Thyroid gland (tissue), 4 donors: ENCODE data around the gene PREX1. TPM values are rescaled to one million over a fixed set of nuclear protein-coding genes. Genes with fewer than 3 reads are reported as not detected.

Experiments used
- DNase-seq, 2 donors: peaks; one replicate each; pipeline ENCODE4 v3.0.0-alpha.2; 2019
- H3K27ac ChIP-seq, 3 donors: fragments of 200-600 bp; sonication (generic); 1 replicate in 2 of 3; 2 replicates in 1 of 3; pipeline ENCODE4 v1.5.1; 2016 to 2019; ENCODE audit warnings: mild to moderate bottlenecking in 1 of 3, moderate library complexity in 1 of 3
- H3K27me3 ChIP-seq: fragments of 200-600 bp; sonication (generic); one replicate; pipeline ENCODE4 v1.5.1; 2019
- H3K36me3 ChIP-seq, 2 donors: fragments of 200-600 bp; sonication (generic); one replicate each; pipeline ENCODE4 v1.5.1; 2016 to 2019
- H3K4me1 ChIP-seq, 2 donors: fragments of 200-600 bp; sonication (generic); one replicate each; pipeline ENCODE4 v1.5.1; 2017 to 2019
- H3K4me3 ChIP-seq, 3 donors: fragments of 200-600 bp; sonication (generic); replicated peaks in 1 of 3; 1 replicate in 2 of 3; 2 replicates in 1 of 3; pipeline ENCODE4 v1.5.1; 2016; ENCODE audit warnings: mild to moderate bottlenecking in 1 of 3
- H3K9me3 ChIP-seq: fragments of 200-600 bp; sonication (generic); one replicate; pipeline ENCODE4 v1.5.1; 2017
- CTCF ChIP-seq, 6 experiments: fragments of 200-600 bp in 3 of 6; fragments of 450-650 bp in 3 of 6; sonication (generic) in 3 of 6; IDR thresholded peaks; one replicate each; pipeline ENCODE4 v1.5.1; 2016 to 2019; ENCODE audit warnings: antibody characterized with exemption in 6 of 6, mild to moderate bottlenecking in 2 of 6, inconsistent platforms in 1 of 6, moderate library complexity in 1 of 6
- POLR2A ChIP-seq, 2 donors: fragments of 450-650 bp; IDR thresholded peaks; one replicate each; pipeline ENCODE4 v1.6.1; 2017; ENCODE audit warnings: antibody characterized with exemption in 2 of 2, mild to moderate bottlenecking in 2 of 2, moderate library complexity in 1 of 2
- WGBS, 2 donors: methylation state at CpG; one replicate each; pipeline ENCODE4 v1.1.5; 2017; 5-methylcytosine and 5-hydroxymethylcytosine counted together
- intact Hi-C: fragments of 100-400 bp; cut with DNase I; formaldehyde crosslinking; loops from one replicate; pipeline ENCODE4 v1.15.1; 2023
- total RNA-seq, 4 donors: library from RNA; depleted of rRNA; stranded (reverse); fragments of >200 nt; gene quantifications; one replicate each; pipeline ENCODE4 v1.2.3, GENCODE V29; 2016

PREX1 gene
- total RNA-seq, 4 donors from 2014 or later = 10.2 to 42.7 (median 18.7) TPM

GRCh38 chr20:48818031-48818370 lies 9.8 kb downstream of the PREX1 start:
- intact Hi-C loops = no loop called here
- H3K4me1 ChIP-seq = peaks cover 10 to 25% of the 10 kb centered on the region in 2 donors

DNA sequence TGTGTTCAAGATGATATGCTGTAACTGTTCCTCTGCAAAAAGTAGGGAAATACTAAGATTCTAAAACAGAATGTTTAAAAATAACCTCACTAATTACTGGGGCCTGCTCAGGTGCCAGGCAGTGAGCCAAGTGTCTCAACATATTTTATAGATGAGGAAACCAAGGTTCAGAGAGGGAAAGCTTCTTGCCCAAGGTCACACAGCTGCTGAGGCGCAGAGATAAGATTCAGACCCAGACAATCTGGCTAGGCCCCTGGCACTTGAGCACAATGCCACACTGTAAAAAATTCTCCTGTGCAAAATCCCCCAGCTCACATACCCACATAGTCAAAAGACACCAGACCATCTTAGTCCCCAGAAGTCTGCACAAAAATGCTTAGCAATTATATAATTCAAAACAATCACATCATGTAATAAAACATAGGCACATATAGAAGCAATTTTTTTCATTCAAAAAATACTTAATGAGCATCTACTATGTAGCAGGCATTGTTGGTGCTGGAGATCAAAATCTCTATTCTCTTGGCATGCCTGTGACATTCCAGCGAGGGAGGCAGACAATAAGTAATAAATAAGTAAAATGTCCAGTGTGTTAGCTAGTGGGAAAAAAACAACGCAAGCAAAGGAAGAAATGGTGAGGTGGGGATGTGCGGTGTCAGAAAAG lies 10.3 kb downstream of the PREX1 start:
- Histone ChIP-seq H3K27me3 (no peaks in the 10 kb centered on the region), H3K4me1 (peaks cover 10 to 25% of the 10 kb centered on the region in 2 donors), H3K4me3 (no peak overlapping the region), H3K27ac (no peak overlapping the region), H3K9me3 (no peaks in the 10 kb centered on the region), H3K36me3 (no peaks in the 10 kb centered on the region)
- intact Hi-C loops = no loop called here
- no peak for DNase-seq
- 93% methylated on average over 4 of the region's 4 CpGs for whole genome bisulfite sequencing, 2 donors
- no peak for TF ChIP-seq CTCF (IDR thresholded peaks at IDR 0.05)
- no peak for TF ChIP-seq POLR2A (IDR thresholded peaks at IDR 0.05)

More at GRCh38 chr20:48818031-48818370, 9.8 kb downstream of the PREX1 start:
- Histone ChIP-seq H3K36me3 (no peaks in the 10 kb centered on the region), H3K9me3 (no peaks in the 10 kb centered on the region), H3K27me3 (no peaks in the 10 kb centered on the region), H3K4me3 (no peak overlapping the region), H3K27ac (no peak overlapping the region)
- 92 to 93% methylated on average over 7 of the region's 7 CpGs for WGBS, 2 donors
- TF ChIP-seq POLR2A (IDR thresholded peaks at IDR 0.05) (no peak), CTCF (IDR thresholded peaks at IDR 0.05) (no peak)
- no peak for DNase-seq

- H3K36me3 ChIP-seq = no peaks in the 10 kb centered on the region
- intact Hi-C loops = no loop called here
- TF ChIP-seq CTCF (IDR thresholded peaks at IDR 0.05) = no peak
- no peak for TF ChIP-seq POLR2A (IDR thresholded peaks at IDR 0.05)
- H3K4me3 ChIP-seq = no peak overlapping the region
- H3K9me3 ChIP-seq = no peaks in the 10 kb centered on the region
- DNase-seq = no peak
- H3K27ac ChIP-seq = no peak overlapping the region
- no peaks in the 10 kb centered on the region for H3K27me3 ChIP-seq
- WGBS, 2 donors = 88 to 91% methylated on average over 14 of the region's 14 CpGs
- H3K4me1 ChIP-seq = peaks cover 2 to 15% of the 10 kb centered on the region in 2 donors
These were observed 11.3 kb downstream of the PREX1 start for GRCh38 chr20:48816282-48817205.

DNA sequence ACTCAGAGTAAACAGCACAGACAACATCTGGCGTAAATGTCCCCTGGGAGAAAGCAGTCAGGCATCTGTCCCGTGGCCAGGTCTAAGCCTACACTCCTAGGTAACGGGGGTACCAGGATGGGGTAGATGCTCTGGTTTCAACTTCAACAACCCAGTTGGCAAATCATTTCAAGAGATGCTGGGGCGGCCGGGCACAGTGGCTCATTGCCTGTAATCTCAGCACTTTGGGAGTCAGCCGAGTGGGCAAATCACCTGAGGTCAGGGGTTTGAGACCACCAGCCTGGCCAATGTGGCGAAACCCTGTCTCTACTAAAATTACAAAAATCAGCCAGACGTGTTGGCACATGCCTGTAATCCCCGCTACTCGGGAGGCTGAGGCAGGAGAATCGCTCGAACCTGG lies 12.3 kb downstream of the PREX1 start:
- H3K4me1 ChIP-seq = peaks cover 0 to 5% of the 10 kb centered on the region in 2 donors
- 90 to 99% methylated on average over 12 of the region's 12 CpGs for WGBS, 2 donors
- H3K27me3 ChIP-seq = no peaks in the 10 kb centered on the region
- DNase-seq = no peak
- no peaks in the 10 kb centered on the region for H3K9me3 ChIP-seq
- no peak overlapping the region for H3K27ac ChIP-seq
- no peak for TF ChIP-seq POLR2A (IDR thresholded peaks at IDR 0.05)
- TF ChIP-seq CTCF (IDR thresholded peaks at IDR 0.05) = no peak
- H3K4me3 ChIP-seq = no peak overlapping the region
- intact Hi-C loops = no loop called here
- no peaks in the 10 kb centered on the region for H3K36me3 ChIP-seq

DNA sequence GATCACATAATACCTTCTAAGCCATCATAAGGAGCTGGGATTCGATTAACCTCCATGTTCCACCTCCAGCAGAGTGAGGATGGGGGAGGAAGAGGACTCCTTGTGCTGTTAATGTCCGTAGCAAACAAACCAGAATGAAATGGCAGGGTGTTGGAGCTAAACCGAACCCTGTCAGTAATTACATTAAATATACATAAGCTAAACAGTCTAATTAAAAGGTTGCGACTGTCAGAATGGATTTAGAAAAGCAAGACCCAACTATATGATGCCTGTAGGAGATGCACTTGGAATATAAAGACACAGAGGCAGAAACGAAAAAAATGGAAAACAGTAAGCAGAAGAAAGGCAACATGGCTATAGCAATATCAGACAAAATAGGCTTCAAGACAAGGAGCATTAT lies 13.2 kb downstream of the PREX1 start:
- Histone ChIP-seq H3K4me3 (no peak overlapping the region), H3K36me3 (no peaks in the 10 kb centered on the region), H3K4me1 (no peaks in the 10 kb centered on the region), H3K27ac (no peak overlapping the region), H3K27me3 (no peaks in the 10 kb centered on the region), H3K9me3 (no peaks in the 10 kb centered on the region)
- WGBS, 2 donors = 91 to 93% methylated on average over 5 of the region's 5 CpGs
- TF ChIP-seq CTCF (IDR thresholded peaks at IDR 0.05) (no peak), POLR2A (IDR thresholded peaks at IDR 0.05) (no peak)
- no peak for DNase-seq
- intact Hi-C loops = no loop called here
